ENCODE measurements around the gene CFAP141.

GRCh38 chr1:154220071-154220969, 14.2 kb upstream of the CFAP141 start, which contains the start of gene UBAP2L:
- TF ChIP-seq POLR2A (IDR thresholded peaks at IDR 0.05; ENCODE audit: extremely low read depth, insufficient read length), result peak; percentile 78
- peak; percentile 96 for TF ChIP-seq MYC (IDR thresholded peaks at IDR 0.05; ENCODE audit: low read depth, low read length)
- TF ChIP-seq, protein P1, sequence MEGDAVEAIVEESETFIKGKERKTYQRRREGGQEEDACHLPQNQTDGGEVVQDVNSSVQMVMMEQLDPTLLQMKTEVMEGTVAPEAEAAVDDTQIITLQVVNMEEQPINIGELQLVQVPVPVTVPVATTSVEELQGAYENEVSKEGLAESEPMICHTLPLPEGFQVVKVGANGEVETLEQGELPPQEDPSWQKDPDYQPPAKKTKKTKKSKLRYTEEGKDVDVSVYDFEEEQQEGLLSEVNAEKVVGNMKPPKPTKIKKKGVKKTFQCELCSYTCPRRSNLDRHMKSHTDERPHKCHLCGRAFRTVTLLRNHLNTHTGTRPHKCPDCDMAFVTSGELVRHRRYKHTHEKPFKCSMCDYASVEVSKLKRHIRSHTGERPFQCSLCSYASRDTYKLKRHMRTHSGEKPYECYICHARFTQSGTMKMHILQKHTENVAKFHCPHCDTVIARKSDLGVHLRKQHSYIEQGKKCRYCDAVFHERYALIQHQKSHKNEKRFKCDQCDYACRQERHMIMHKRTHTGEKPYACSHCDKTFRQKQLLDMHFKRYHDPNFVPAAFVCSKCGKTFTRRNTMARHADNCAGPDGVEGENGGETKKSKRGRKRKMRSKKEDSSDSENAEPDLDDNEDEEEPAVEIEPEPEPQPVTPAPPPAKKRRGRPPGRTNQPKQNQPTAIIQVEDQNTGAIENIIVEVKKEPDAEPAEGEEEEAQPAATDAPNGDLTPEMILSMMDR (IDR thresholded peaks at IDR 0.05; ENCODE audit: low read depth, low read length), result no peak

All from NB4 (cell line).